Measurements from ENCODE around the gene IL36G. TPM values are rescaled to one million over a fixed set of nuclear protein-coding genes. Genes with fewer than 3 reads are reported as not detected.

Gene IL36G
- total RNA-seq, 1 donor from 2014 or later: not detected

- TF ChIP-seq CTCF (IDR thresholded peaks at IDR 0.05; ENCODE audit: partially characterized antibody, unreplicated experiment): no peak
- Mint-ChIP-seq H3K36me3 (ENCODE audit: unreplicated experiment) (no peaks in the 10 kb centered on the region), H3K27me3 (ENCODE audit: unreplicated experiment) (no peaks in the 10 kb centered on the region), H3K27ac (ENCODE audit: unreplicated experiment) (no peak overlapping the region), H3K4me3 (ENCODE audit: unreplicated experiment) (no peak overlapping the region), H3K4me1 (ENCODE audit: low read depth, unreplicated experiment) (no peaks in the 10 kb centered on the region), H3K9me3 (ENCODE audit: unreplicated experiment) (no peaks in the 10 kb centered on the region)
- no peak for DNase-seq
Measured at GRCh38 chr2:113032737-113033136, 54.9 kb downstream of the IL36G start.

- Mint-ChIP-seq H3K36me3 (ENCODE audit: unreplicated experiment) (no peaks in the 10 kb centered on the region), H3K27me3 (ENCODE audit: unreplicated experiment) (no peaks in the 10 kb centered on the region)
Measured at GRCh38 chr2:113034016-113034415, 56.2 kb downstream of the IL36G start.

More at GRCh38 chr2:113034016-113034415, 56.2 kb downstream of the IL36G start:
- no peak for TF ChIP-seq CTCF (IDR thresholded peaks at IDR 0.05; ENCODE audit: partially characterized antibody, unreplicated experiment)
- H3K4me1 Mint-ChIP-seq (ENCODE audit: low read depth, unreplicated experiment): no peaks in the 10 kb centered on the region
- DNase-seq: no peak
- no peaks in the 10 kb centered on the region for H3K9me3 Mint-ChIP-seq (ENCODE audit: unreplicated experiment)
- H3K4me3 Mint-ChIP-seq (ENCODE audit: unreplicated experiment): no peak overlapping the region
- H3K27ac Mint-ChIP-seq (ENCODE audit: unreplicated experiment): no peak overlapping the region

Other genes with a start within 250 kb of the IL36G start
- 3.3 TPM for gene CKAP2L, start 213.4 kb upstream of the IL36G start, total RNA-seq (ENCODE audit: unreplicated experiment)
- gene IL1A, start 193.5 kb upstream of the IL36G start, total RNA-seq (ENCODE audit: unreplicated experiment): not detected
- not detected for gene IL1B, start 141.2 kb upstream of the IL36G start, total RNA-seq (ENCODE audit: unreplicated experiment)
- not detected for gene IL37, start 66.8 kb upstream of the IL36G start, total RNA-seq (ENCODE audit: unreplicated experiment)
- not detected for gene IL36A, start 27.5 kb downstream of the IL36G start, total RNA-seq (ENCODE audit: unreplicated experiment)
- not detected for gene IL36B, start 74.9 kb downstream of the IL36G start, total RNA-seq (ENCODE audit: unreplicated experiment)
- not detected for gene IL36RN, start 81.2 kb downstream of the IL36G start, total RNA-seq (ENCODE audit: unreplicated experiment)
- not detected for gene IL1F10, start 90.0 kb downstream of the IL36G start, total RNA-seq (ENCODE audit: unreplicated experiment)
- not detected for gene IL1RN, start 149.6 kb downstream of the IL36G start, total RNA-seq (ENCODE audit: unreplicated experiment)
- gene PSD4, start 196.0 kb downstream of the IL36G start, total RNA-seq (ENCODE audit: unreplicated experiment): 1.2 TPM